ENCODE results near the gene MARK1.

The MARK1 gene

DNA sequence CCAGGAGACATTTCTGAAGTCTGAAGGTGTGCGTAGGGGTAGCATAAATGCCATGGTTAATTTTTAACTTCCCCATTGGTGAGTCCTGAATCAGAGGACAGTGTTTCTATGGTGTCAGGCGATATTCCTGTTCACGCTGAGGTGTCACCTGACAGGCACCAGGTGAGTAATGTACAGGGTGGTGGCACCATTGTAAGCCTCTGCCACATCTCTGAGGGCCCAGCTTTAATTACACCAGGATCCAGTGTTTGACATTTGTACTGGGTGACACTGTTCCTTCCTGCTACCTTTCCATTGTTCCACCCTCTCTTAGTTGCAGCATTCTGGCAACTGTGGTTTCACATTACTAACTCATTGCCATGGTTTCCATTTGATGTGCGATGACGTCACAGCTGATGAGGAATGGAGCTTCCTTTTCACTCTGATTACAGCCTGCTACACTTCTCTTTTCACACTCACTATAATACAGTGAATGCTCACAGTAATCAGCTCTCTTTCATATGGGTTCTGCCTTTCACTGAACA is 40.6 kb upstream of the MARK1 start:
- no peak overlapping the region for H3K27ac ChIP-seq
- H3K4me1 ChIP-seq, result no peaks in the 10 kb centered on the region
- TF ChIP-seq CTCF (IDR thresholded peaks at IDR 0.05), result no peak
- no peak overlapping the region for H2AFZ ChIP-seq
- H3K27me3 ChIP-seq (ENCODE audit: control insufficient read depth, insufficient read depth, low read length), result no peaks in the 10 kb centered on the region
- H3K9ac ChIP-seq, result no peak overlapping the region
- no peaks in the 10 kb centered on the region for H3K36me3 ChIP-seq (ENCODE audit: control insufficient read depth, insufficient read depth, low read length)
- no peak overlapping the region for H3K4me2 ChIP-seq (ENCODE audit: low read length)
- H3K4me3 ChIP-seq (ENCODE audit: low read depth, low read length), result no peak overlapping the region
- no peaks in the 10 kb centered on the region for H3K9me3 ChIP-seq (ENCODE audit: control insufficient read depth, low read length)
- no peaks in the 10 kb centered on the region for H3K79me2 ChIP-seq

DNA sequence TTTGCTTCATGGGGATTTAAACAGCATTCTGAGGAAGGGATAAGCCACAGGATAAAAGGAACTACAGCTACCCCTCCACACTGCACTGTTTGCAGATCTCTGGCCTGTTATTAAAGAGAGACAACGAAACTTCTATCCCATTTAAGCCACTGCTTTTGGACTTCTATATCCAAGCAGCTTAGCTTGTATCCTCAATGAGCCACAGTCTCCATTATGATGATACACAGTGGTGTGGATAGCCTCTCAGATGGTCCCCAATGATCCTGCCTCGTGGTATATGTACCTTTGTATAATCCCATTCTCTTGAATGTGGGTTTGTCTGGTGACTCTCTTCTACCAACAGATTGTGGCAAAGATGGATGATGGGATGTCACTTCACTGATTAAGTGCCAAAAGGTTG is 36.0 kb upstream of the MARK1 start:
- H3K27ac ChIP-seq, result no peak overlapping the region
- H2AFZ ChIP-seq, result no peak overlapping the region
- H3K79me2 ChIP-seq, result no peaks in the 10 kb centered on the region
- no peaks in the 10 kb centered on the region for H3K4me1 ChIP-seq
- no peak for TF ChIP-seq CTCF (IDR thresholded peaks at IDR 0.05)
- H3K9me3 ChIP-seq (ENCODE audit: control insufficient read depth, low read length), result no peaks in the 10 kb centered on the region
- no peak overlapping the region for H3K4me3 ChIP-seq (ENCODE audit: low read depth, low read length)
- H3K36me3 ChIP-seq (ENCODE audit: control insufficient read depth, insufficient read depth, low read length), result no peaks in the 10 kb centered on the region
- no peak overlapping the region for H3K9ac ChIP-seq
- no peak overlapping the region for H3K4me2 ChIP-seq (ENCODE audit: low read length)
- H3K27me3 ChIP-seq (ENCODE audit: control insufficient read depth, insufficient read depth, low read length), result no peaks in the 10 kb centered on the region

GRCh38 chr1:220497220-220497947 is 30.6 kb upstream of the MARK1 start:
- Histone ChIP-seq H3K4me2 (ENCODE audit: low read length) (no peak overlapping the region), H2AFZ (no peak overlapping the region), H3K9ac (no peak overlapping the region), H3K4me1 (no peaks in the 10 kb centered on the region), H3K9me3 (ENCODE audit: control insufficient read depth, low read length) (no peaks in the 10 kb centered on the region), H3K36me3 (ENCODE audit: control insufficient read depth, insufficient read depth, low read length) (no peaks in the 10 kb centered on the region), H3K27me3 (ENCODE audit: control insufficient read depth, insufficient read depth, low read length) (no peaks in the 10 kb centered on the region), H3K4me3 (ENCODE audit: low read depth, low read length) (no peak overlapping the region), H3K27ac (no peak overlapping the region), H3K79me2 (no peaks in the 10 kb centered on the region)
- no peak for TF ChIP-seq CTCF (IDR thresholded peaks at IDR 0.05)

DNA sequence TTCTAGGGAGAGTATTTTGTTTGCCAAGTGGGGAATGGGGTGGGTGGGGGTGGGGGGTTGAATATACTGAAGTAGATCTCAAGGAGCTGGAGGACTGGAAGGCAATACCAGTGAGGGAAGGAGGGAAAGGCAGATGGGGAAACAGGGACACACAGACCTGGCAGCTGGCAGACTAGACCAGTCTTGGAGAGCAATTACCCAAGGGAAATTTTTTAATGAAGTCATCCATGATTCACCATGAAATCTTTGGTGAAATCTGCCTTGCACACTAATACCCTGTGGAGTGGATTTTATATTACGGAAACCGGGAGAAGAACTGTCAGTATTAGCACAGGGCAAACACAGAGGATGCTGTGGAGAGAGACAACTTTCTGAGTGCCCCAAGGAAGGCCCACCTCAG is 29.7 kb upstream of the MARK1 start:
- no peak overlapping the region for H3K27ac ChIP-seq
- H3K4me3 ChIP-seq (ENCODE audit: low read depth, low read length), result no peak overlapping the region
- TF ChIP-seq CTCF (IDR thresholded peaks at IDR 0.05), result no peak
- no peaks in the 10 kb centered on the region for H3K9me3 ChIP-seq (ENCODE audit: control insufficient read depth, low read length)
- no peak overlapping the region for H3K9ac ChIP-seq
- no peaks in the 10 kb centered on the region for H3K4me1 ChIP-seq
- H2AFZ ChIP-seq, result no peak overlapping the region
- H3K4me2 ChIP-seq (ENCODE audit: low read length), result no peak overlapping the region
- no peaks in the 10 kb centered on the region for H3K79me2 ChIP-seq
- H3K27me3 ChIP-seq (ENCODE audit: control insufficient read depth, insufficient read depth, low read length), result no peaks in the 10 kb centered on the region
- no peaks in the 10 kb centered on the region for H3K36me3 ChIP-seq (ENCODE audit: control insufficient read depth, insufficient read depth, low read length)

DNA sequence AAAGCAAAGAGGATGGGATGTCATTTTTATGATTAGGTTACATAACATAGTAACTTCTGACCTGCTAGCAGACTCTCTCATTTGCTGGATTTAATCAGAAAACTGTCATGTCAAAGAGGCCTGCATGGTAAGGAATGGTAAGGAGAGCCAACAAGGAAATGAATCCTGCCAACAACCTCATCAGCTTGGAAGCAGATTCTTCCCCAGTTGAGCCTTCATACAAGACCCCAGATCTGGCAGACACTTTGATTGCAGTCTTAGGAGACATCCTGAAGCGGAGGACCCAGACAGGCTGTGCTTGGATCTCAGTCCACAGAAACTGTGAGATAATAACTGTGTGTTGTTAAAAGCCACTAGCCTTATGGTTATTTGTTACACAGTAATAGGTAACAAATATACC is 27.6 kb upstream of the MARK1 start:
- Histone ChIP-seq H3K4me2 (ENCODE audit: low read length) (no peak overlapping the region), H3K4me3 (ENCODE audit: low read depth, low read length) (no peak overlapping the region), H3K79me2 (no peaks in the 10 kb centered on the region), H3K36me3 (ENCODE audit: control insufficient read depth, insufficient read depth, low read length) (no peaks in the 10 kb centered on the region), H3K27ac (no peak overlapping the region), H3K9me3 (ENCODE audit: control insufficient read depth, low read length) (no peaks in the 10 kb centered on the region), H3K4me1 (no peaks in the 10 kb centered on the region), H2AFZ (no peak overlapping the region), H3K9ac (no peak overlapping the region), H3K27me3 (ENCODE audit: control insufficient read depth, insufficient read depth, low read length) (no peaks in the 10 kb centered on the region)
- TF ChIP-seq CTCF (IDR thresholded peaks at IDR 0.05), result no peak

All from parathyroid adenoma (tissue), 2 donors.